ENCODE data around the gene FBXL13.

GRCh38 chr7:103116991-103117390, 42.4 kb upstream of the FBXL13 start:
- TF ChIP-seq CTCF (IDR thresholded peaks at IDR 0.05; ENCODE audit: insufficient read depth, low read length), result no peak
- TF ChIP-seq REST (IDR thresholded peaks at IDR 0.05; ENCODE audit: insufficient replicate concordance, low read depth), result no peak
